Ramos (cell line): Measurements from ENCODE around the gene MAGEE2.
"Not testable (repeated sequence)": the region's sequence is repeated elsewhere in the genome, so short reads cannot be mapped to it uniquely, and the experiment has no call there.

Experiments used
- in situ Hi-C: fragments of 300-500 bp; cut with MboI; formaldehyde crosslinking; loops from one replicate; pipeline ENCODE4 v1.14.3; 2022; ENCODE audit warnings: low sequenced_read_pairs; ENCODE audit not compliant: unreplicated experiment

Gene MAGEE2

GRCh38 chrX:75784680-75785491 lies at the start of gene MAGEE2:
Gene MAGEE2 (minus strand): TSS chrX:75785254. CDS start chrX:75785051, 203 bp downstream.
- in situ Hi-C loops = no loop called here

GRCh38 chrX:75786290-75786689 lies 1.2 kb upstream of the MAGEE2 start:
- in situ Hi-C loops = no loop called here

GRCh38 chrX:75781611-75782010 lies 3.4 kb downstream of the MAGEE2 start:
- in situ Hi-C loops = no loop called here

GRCh38 chrX:75768063-75768462 lies 17.0 kb downstream of the MAGEE2 start:
- in situ Hi-C loops = not testable (repeated sequence)

GRCh38 chrX:75748431-75748830 lies 36.6 kb downstream of the MAGEE2 start:
- in situ Hi-C loops = no loop called here

GRCh38 chrX:75746891-75747639 lies 38.0 kb downstream of the MAGEE2 start:
- in situ Hi-C loops = no loop called here
